ENCODE data around the gene EPHB2. TPM values are rescaled to one million over a fixed set of nuclear protein-coding genes. Genes with fewer than 3 reads are reported as not detected.

Gene EPHB2
- total RNA-seq, 1 donor from 2014 or later, result 10.7 TPM

DNA sequence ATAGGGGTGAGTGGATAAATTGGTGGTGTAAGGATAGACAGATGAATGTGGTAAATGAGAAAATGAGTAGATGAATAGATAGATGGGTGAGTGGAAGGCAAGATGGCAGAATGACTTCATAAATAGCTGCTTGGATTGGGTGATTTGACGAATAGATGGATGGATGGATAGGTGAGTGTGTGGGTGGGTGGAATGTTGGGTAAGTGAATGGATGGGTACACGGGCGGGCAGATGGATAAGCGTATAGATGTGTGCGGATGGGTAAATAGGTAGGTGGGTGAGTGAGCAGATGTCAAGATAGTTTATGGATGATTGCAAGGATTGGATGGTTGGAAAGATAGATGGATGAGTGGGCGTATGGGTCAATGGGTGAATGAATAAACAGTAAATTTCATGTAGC is 59.3 kb downstream of the EPHB2 start:
- peaks cover 10% of the 10 kb centered on the region for H3K4me1 Mint-ChIP-seq (ENCODE audit: unreplicated experiment)
- H3K27ac Mint-ChIP-seq (ENCODE audit: unreplicated experiment), result no peak overlapping the region

DNA sequence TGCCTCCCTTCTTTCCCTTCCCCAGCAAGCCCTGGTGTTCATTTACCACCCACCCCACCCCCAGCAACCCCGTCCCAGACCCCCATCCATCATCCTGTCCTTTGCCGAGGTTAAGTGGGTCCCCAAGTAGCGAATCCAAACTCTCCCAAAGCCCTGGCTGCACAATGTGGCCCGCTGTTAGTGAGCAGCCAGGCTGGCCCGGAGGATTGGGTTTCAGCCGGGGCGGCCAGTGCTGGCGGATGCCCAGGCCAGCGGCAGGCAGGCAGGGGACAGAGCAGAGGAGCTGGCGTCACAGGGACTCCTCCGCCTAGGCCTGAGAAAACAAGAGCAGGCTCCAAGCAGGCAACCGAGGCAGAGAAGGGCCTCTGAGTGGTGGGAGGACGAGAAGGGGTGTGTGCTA is 61.4 kb downstream of the EPHB2 start:
- H3K27ac Mint-ChIP-seq (ENCODE audit: unreplicated experiment), result no peak overlapping the region
- H3K4me3 Mint-ChIP-seq (ENCODE audit: unreplicated experiment), result no peak overlapping the region

More for the DNA sequence above, 59.3 kb downstream of the EPHB2 start:
- Mint-ChIP-seq H3K9me3 (ENCODE audit: unreplicated experiment) (no peaks in the 10 kb centered on the region), H3K27me3 (ENCODE audit: unreplicated experiment) (peaks cover 2% of the 10 kb centered on the region), H3K36me3 (ENCODE audit: low read depth, unreplicated experiment) (no peaks in the 10 kb centered on the region), H3K4me3 (ENCODE audit: unreplicated experiment) (no peak overlapping the region)
- no peak for DNase-seq (ENCODE audit: low spot score)
- TF ChIP-seq, protein P1, sequence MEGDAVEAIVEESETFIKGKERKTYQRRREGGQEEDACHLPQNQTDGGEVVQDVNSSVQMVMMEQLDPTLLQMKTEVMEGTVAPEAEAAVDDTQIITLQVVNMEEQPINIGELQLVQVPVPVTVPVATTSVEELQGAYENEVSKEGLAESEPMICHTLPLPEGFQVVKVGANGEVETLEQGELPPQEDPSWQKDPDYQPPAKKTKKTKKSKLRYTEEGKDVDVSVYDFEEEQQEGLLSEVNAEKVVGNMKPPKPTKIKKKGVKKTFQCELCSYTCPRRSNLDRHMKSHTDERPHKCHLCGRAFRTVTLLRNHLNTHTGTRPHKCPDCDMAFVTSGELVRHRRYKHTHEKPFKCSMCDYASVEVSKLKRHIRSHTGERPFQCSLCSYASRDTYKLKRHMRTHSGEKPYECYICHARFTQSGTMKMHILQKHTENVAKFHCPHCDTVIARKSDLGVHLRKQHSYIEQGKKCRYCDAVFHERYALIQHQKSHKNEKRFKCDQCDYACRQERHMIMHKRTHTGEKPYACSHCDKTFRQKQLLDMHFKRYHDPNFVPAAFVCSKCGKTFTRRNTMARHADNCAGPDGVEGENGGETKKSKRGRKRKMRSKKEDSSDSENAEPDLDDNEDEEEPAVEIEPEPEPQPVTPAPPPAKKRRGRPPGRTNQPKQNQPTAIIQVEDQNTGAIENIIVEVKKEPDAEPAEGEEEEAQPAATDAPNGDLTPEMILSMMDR (IDR thresholded peaks at IDR 0.05; ENCODE audit: unreplicated experiment), result no peak

DNA sequence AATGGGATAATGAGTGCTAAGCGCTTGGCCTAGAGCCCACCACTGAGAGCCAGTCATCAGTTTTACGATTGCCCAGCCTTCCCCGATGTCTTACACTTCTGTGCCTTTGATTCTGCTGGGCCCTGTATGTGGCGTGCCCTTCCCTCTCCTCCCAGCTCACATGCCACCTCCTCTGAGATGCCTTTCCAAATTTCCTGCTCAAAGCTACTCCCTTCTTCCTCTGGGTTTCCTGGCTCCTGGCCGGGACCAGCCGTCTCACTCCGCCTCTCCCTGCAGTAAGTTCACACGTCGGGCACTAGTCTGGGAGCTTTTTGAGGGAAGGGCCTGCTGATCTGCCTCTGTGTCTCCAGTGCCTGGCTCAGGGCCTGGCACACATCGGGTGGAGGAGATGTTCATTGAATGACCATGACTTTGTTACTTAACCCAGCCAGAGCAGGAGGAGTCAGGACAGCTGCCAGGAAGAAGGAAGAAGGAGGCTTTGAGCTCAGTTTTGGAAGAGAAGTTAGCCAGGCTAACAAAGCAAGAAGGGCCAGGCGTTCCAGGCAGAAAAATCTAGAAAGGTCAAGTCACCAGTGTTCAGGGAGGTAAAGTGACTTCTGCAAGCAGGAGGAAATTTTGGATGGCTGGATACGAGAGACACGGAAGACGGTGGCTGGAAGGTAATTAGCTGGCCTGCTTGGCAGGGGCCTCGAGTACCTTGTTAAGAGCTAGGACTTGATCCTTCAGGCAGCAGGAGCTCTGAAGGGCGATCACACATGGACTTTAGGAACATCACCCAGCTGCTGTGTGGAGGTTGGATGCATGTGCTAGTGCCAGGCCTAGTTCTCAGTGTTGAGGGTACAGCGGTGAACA is 63.6 kb downstream of the EPHB2 start:
- H3K27ac Mint-ChIP-seq (ENCODE audit: unreplicated experiment), result no peak overlapping the region
- H3K4me3 Mint-ChIP-seq (ENCODE audit: unreplicated experiment), result no peak overlapping the region
- H3K4me1 Mint-ChIP-seq (ENCODE audit: unreplicated experiment), result peaks cover 10% of the 10 kb centered on the region
- H3K36me3 Mint-ChIP-seq (ENCODE audit: low read depth, unreplicated experiment), result no peaks in the 10 kb centered on the region
- peak; percentile 12 for DNase-seq (ENCODE audit: low spot score)
- TF ChIP-seq, protein P1 (IDR thresholded peaks at IDR 0.05; ENCODE audit: unreplicated experiment), result no peak
- peaks cover 2% of the 10 kb centered on the region for H3K27me3 Mint-ChIP-seq (ENCODE audit: unreplicated experiment)
- no peaks in the 10 kb centered on the region for H3K9me3 Mint-ChIP-seq (ENCODE audit: unreplicated experiment)

More for the DNA sequence above, 61.4 kb downstream of the EPHB2 start:
- no peak for DNase-seq (ENCODE audit: low spot score)
- Mint-ChIP-seq H3K9me3 (ENCODE audit: unreplicated experiment) (no peaks in the 10 kb centered on the region), H3K36me3 (ENCODE audit: low read depth, unreplicated experiment) (no peaks in the 10 kb centered on the region), H3K4me1 (ENCODE audit: unreplicated experiment) (peaks cover 10% of the 10 kb centered on the region), H3K27me3 (ENCODE audit: unreplicated experiment) (peaks cover 2% of the 10 kb centered on the region)
- TF ChIP-seq, protein P1 (IDR thresholded peaks at IDR 0.05; ENCODE audit: unreplicated experiment), result no peak

DNA sequence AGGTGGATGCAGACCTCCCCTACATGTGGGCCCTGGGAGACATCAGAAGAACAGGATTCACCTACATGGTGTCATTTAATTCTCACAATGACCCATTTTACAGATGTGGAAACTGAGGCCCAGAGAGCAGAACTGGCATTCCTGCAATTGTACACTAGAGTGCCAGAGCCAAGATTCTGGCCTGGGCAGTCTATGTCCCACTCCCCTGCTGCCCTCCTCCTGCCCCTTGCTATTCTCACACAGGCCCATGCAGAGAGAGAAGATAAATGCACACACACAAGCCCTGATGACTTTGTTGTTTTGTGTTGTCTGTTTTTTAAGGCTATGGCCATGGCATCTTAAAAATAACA is 64.2 kb downstream of the EPHB2 start:
- no peak overlapping the region for H3K4me3 Mint-ChIP-seq (ENCODE audit: unreplicated experiment)
- no peak for DNase-seq (ENCODE audit: low spot score)
- no peak overlapping the region for H3K27ac Mint-ChIP-seq (ENCODE audit: unreplicated experiment)
- no peaks in the 10 kb centered on the region for H3K36me3 Mint-ChIP-seq (ENCODE audit: low read depth, unreplicated experiment)
- H3K9me3 Mint-ChIP-seq (ENCODE audit: unreplicated experiment), result no peaks in the 10 kb centered on the region
- peaks cover 2% of the 10 kb centered on the region for H3K27me3 Mint-ChIP-seq (ENCODE audit: unreplicated experiment)
- TF ChIP-seq, protein P1 (IDR thresholded peaks at IDR 0.05; ENCODE audit: unreplicated experiment), result no peak
- peaks cover 10% of the 10 kb centered on the region for H3K4me1 Mint-ChIP-seq (ENCODE audit: unreplicated experiment)

DNA sequence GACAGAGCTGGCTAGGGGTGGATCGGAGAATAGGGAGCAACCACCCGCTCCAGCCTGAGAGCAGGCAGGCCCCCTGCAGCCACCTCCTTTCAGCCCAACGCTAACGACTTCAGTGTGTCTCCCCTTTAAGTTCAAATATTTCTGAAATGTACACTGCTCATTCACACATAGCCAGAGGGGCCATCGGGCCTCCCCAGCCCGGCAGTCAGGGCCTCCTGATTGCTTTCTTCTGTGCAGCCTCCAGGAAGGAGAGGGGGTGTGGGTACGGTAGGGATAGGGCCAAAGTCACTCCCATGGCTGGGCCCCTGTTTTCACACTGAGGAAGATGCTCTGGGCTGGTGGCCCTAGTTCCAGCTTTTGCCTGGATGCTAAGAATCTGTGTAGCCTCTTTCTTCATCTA is 64.8 kb downstream of the EPHB2 start:
- H3K27me3 Mint-ChIP-seq (ENCODE audit: unreplicated experiment), result peaks cover 2% of the 10 kb centered on the region
- TF ChIP-seq, protein P1 (IDR thresholded peaks at IDR 0.05; ENCODE audit: unreplicated experiment), result no peak

More for the DNA sequence above, 64.8 kb downstream of the EPHB2 start:
- Mint-ChIP-seq H3K36me3 (ENCODE audit: low read depth, unreplicated experiment) (no peaks in the 10 kb centered on the region), H3K27ac (ENCODE audit: unreplicated experiment) (no peak overlapping the region), H3K9me3 (ENCODE audit: unreplicated experiment) (no peaks in the 10 kb centered on the region), H3K4me1 (ENCODE audit: unreplicated experiment) (peaks cover 10% of the 10 kb centered on the region), H3K4me3 (ENCODE audit: unreplicated experiment) (no peak overlapping the region)
- DNase-seq (ENCODE audit: low spot score), result no peak

All from endothelial cell (in vitro differentiated cells).